GM12878 (cell line): ENCODE results near the gene AFAP1. TPM values are rescaled to one million over a fixed set of nuclear protein-coding genes. Genes with fewer than 3 reads are reported as not detected.

Source experiments
- ATAC-seq: fragments of 200-7000 bp; cut with Tn5 transposase; 3 replicates; pipeline ENCODE4 v1.9.1; 2020; ENCODE audit warnings: mild to moderate bottlenecking, moderate library complexity
- BruUV-seq: library from RNA; stranded (reverse); fragments of 400-500 nt; replicated peaks from 2 replicates; lab custom pipeline; 2021; lab: Mats Ljungman, UMichigan
- CTCF ChIA-PET: fragments of 300-600 bp; sonication (Branson Sonifier 250); formaldehyde crosslinking; extraction: SDS; loops from one replicate; lab custom pipeline; 2021; ENCODE audit warnings: inconsistent platforms; lab: Yijun Ruan, JAX
- POLR2A ChIA-PET: fragments of 350-600 bp; formaldehyde crosslinking; extraction: SDS; loops from one replicate; lab custom pipeline; 2021; ENCODE audit warnings: inconsistent platforms; lab: Charles Lee
- RAD21 ChIA-PET: fragments of 300-600 bp; sonication (Branson Sonifier 250); formaldehyde crosslinking; loops from one replicate; lab custom pipeline; 2023; ENCODE audit warnings: antibody characterized with exemption; ENCODE audit not compliant: unreplicated experiment; lab: Charles Lee
- SMC1A ChIA-PET: fragments of 300-600 bp; sonication (Branson Sonifier 250); formaldehyde crosslinking; loops from one replicate; lab custom pipeline; 2023; ENCODE audit not compliant: unreplicated experiment, uncharacterized antibody; lab: Charles Lee
- DNase-seq: peaks from one replicate; pipeline ENCODE4 v3.0.0-alpha.2; 2011; ENCODE audit warnings: low read depth, low spot score
- FAIRE-seq: peaks from 3 replicates; lab custom pipeline; 2011; peaks lifted over from hg19 to GRCh38; lab: Jason Lieb, UNC
- H2AFZ ChIP-seq: 2 replicates; pipeline ENCODE4 v1.6.0; 2011; ENCODE audit warnings: low read depth, low read length, control low read depth; ENCODE audit not compliant: control insufficient read depth
- H3K27ac ChIP-seq: 2 replicates; pipeline ENCODE4 v1.5.1; 2011; ENCODE audit warnings: control low read depth; ENCODE audit not compliant: control insufficient read depth, insufficient read depth
- H3K27me3 ChIP-seq, 2 experiments: replicated peaks in 1 of 2; 2 replicates each; pipeline versions ENCODE4 v1.6.0 to v1.6.1; 2011; ENCODE audit warnings: low read length in 1 of 2; ENCODE audit not compliant: control insufficient read depth in 2 of 2, insufficient read depth in 2 of 2
- H3K36me3 ChIP-seq, 2 experiments: 2 replicates each; pipeline ENCODE4 v1.5.1; 2011; ENCODE audit warnings: low read length in 1 of 2; ENCODE audit not compliant: control insufficient read depth in 2 of 2, insufficient read depth in 2 of 2
- H3K4me1 ChIP-seq: 2 replicates; pipeline ENCODE4 v1.6.1; 2011; ENCODE audit warnings: mild to moderate bottlenecking, low read length, moderate library complexity, mixed read lengths; ENCODE audit not compliant: control insufficient read depth, insufficient read depth
- H3K4me2 ChIP-seq: 2 replicates; pipeline ENCODE4 v1.6.0; 2011; ENCODE audit warnings: control low read depth; ENCODE audit not compliant: control insufficient read depth, insufficient read depth
- H3K4me3 ChIP-seq: fragments of 200-600 bp; sonication (generic); 2 replicates; pipeline ENCODE4 v1.5.1; 2016
- H3K79me2 ChIP-seq: 2 replicates; pipeline ENCODE4 v1.6.0; 2011; ENCODE audit warnings: low read length; ENCODE audit not compliant: control insufficient read depth, insufficient read depth
- H3K9ac ChIP-seq: 2 replicates; pipeline ENCODE4 v1.8.0; 2011; ENCODE audit warnings: low read length, control low read depth, mixed read lengths; ENCODE audit not compliant: control insufficient read depth, insufficient read depth
- H3K9me3 ChIP-seq: replicated peaks from 3 replicates; pipeline ENCODE4 v1.5.1; 2011; ENCODE audit warnings: mild to moderate bottlenecking, low read length; ENCODE audit not compliant: control insufficient read depth, insufficient read depth
- H4K20me1 ChIP-seq: 2 replicates; pipeline ENCODE4 v1.6.0; 2011; ENCODE audit not compliant: control insufficient read depth, insufficient read depth
- NFYA ChIP-seq: IDR thresholded peaks from 2 replicates; pipeline ENCODE4 v1.6.1; 2011; ENCODE audit warnings: low read depth, mild to moderate bottlenecking, low read length, improper control_type of control experiment, borderline replicate concordance
- NRF1 ChIP-seq: conservative IDR thresholded peaks from 2 replicates; pipeline ENCODE4 v1.6.1; 2011; ENCODE audit warnings: mild to moderate bottlenecking, low read depth, low read length, improper control_type of control experiment
- RAD21 ChIP-seq: IDR thresholded peaks from 2 replicates; pipeline ENCODE4 v1.6.1; 2011; ENCODE audit warnings: mild to moderate bottlenecking, low read depth, low read length, moderate library complexity; ENCODE audit not compliant: insufficient read depth
- SPI1 ChIP-seq: IDR thresholded peaks from 2 replicates; pipeline ENCODE4 v1.6.1; 2011; ENCODE audit warnings: low read depth, mild to moderate bottlenecking, low read length, moderate library complexity, borderline replicate concordance; ENCODE audit not compliant: insufficient read depth
- WGBS: methylation state at CpG from one replicate; pipeline ENCODE4 v1.1.6; 2016; ENCODE audit warnings: low lambda C conversion rate; ENCODE audit not compliant: insufficient replicate concordance, insufficient coverage; ENCODE audit errors: missing lambda C conversion rate; 5-methylcytosine and 5-hydroxymethylcytosine counted together
- in situ Hi-C: fragments of 300-500 bp; cut with MboI; formaldehyde crosslinking; loops from 9 replicates; pipeline ENCODE4 v1.14.3; 2018; ENCODE audit warnings: mixed read lengths
- intact Hi-C: fragments of 100-400 bp; cut with micrococcal nuclease; formaldehyde crosslinking; loops from one replicate; pipeline ENCODE4 v1.14.2; 2022; ENCODE audit not compliant: unreplicated experiment
- polyA plus RNA-seq, 11 experiments: library from polyadenylated mRNA; depleted of rRNA in 4 of 11; unstranded in 6 of 11; stranded (reverse) in 5 of 11; fragments of >200 nt; fragmentation: Nextera tagmentation in 4 of 11; fragmentation: Illumina TruSeq in 1 of 11; extraction: Ambion mirVana in 4 of 11; extraction: Trizol in 1 of 11; gene quantifications; 1 replicate in 1 of 11; 2 replicates in 10 of 11; pipeline versions ENCODE4 v1.2.1 to v1.2.3, GENCODE V29; 2011 to 2016; ENCODE audit warnings: inconsistent platforms in 2 of 11, missing spikeins in 2 of 11, low read depth in 1 of 11
- total RNA-seq, 4 experiments: library from RNA; depleted of rRNA in 3 of 4; stranded (reverse); fragments of >200 nt in 3 of 4; fragmentation: Illumina TruSeq in 1 of 4; extraction: Trizol in 1 of 4; gene quantifications; 2 replicates each; pipeline versions ENCODE4 v1.2.1 to v1.2.3, GENCODE V29; 2013 to 2021
- TF ChIP-seq, protein P1 (sequence below): fragments of 450-650 bp; formaldehyde crosslinking; IDR thresholded peaks from 2 replicates; pipeline ENCODE4 v1.5.0; 2022; ENCODE audit warnings: mild to moderate bottlenecking, missing genetic modification characterization

Gene AFAP1
- total and polyA plus RNA-seq, 10 of the 15 experiments (the other 5 are each of a cell fraction or from before 2014, with no cell fraction given) = 0.02 to 0.23 (median 0.09) TPM; not detected in 1

GRCh38 chr4:7854697-7855370, 84.8 kb downstream of the AFAP1 start:
- H3K27me3 ChIP-seq = no peaks in the 10 kb centered on the region; a peak in 2 of 4 replicates

More at GRCh38 chr4:7854697-7855370, 84.8 kb downstream of the AFAP1 start:
- ATAC-seq = no peak
- CTCF ChIA-PET = no interaction called here
- WGBS = 28% methylated on average over 9 of the region's 9 CpGs
- FAIRE-seq = no peak
- Histone ChIP-seq H4K20me1 (no peaks in the 10 kb centered on the region), H3K9ac (no peak overlapping the region), H3K4me1 (no peaks in the 10 kb centered on the region), H3K27ac (no peak overlapping the region), H3K36me3 (no peaks in the 10 kb centered on the region), H3K9me3 (no peaks in the 10 kb centered on the region), H3K79me2 (no peaks in the 10 kb centered on the region), H3K4me3 (no peak overlapping the region), H2AFZ (no peak overlapping the region), H3K4me2 (no peak overlapping the region)
- intact Hi-C loops (no loop called here), in situ Hi-C loops (no loop called here)
- RAD21 ChIA-PET = no interaction called here
- SMC1A ChIA-PET = no interaction called here
- no peak for TF ChIP-seq NRF1
- TF ChIP-seq, protein P1, sequence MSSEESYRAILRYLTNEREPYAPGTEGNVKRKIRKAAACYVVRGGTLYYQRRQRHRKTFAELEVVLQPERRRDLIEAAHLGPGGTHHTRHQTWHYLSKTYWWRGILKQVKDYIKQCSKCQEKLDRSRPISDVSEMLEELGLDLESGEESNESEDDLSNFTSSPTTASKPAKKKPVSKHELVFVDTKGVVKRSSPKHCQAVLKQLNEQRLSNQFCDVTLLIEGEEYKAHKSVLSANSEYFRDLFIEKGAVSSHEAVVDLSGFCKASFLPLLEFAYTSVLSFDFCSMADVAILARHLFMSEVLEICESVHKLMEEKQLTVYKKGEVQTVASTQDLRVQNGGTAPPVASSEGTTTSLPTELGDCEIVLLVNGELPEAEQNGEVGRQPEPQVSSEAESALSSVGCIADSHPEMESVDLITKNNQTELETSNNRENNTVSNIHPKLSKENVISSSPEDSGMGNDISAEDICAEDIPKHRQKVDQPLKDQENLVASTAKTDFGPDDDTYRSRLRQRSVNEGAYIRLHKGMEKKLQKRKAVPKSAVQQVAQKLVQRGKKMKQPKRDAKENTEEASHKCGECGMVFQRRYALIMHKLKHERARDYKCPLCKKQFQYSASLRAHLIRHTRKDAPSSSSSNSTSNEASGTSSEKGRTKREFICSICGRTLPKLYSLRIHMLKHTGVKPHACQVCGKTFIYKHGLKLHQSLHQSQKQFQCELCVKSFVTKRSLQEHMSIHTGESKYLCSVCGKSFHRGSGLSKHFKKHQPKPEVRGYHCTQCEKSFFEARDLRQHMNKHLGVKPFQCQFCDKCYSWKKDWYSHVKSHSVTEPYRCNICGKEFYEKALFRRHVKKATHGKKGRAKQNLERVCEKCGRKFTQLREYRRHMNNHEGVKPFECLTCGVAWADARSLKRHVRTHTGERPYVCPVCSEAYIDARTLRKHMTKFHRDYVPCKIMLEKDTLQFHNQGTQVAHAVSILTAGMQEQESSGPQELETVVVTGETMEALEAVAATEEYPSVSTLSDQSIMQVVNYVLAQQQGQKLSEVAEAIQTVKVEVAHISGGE (CRISPR knock-in tag) = no peak
- no peak for TF ChIP-seq RAD21
- TF ChIP-seq SPI1 = peak; percentile 24; the same call in 1 of the 2 replicates
- no peak for TF ChIP-seq NFYA
- POLR2A ChIA-PET = no interaction called here
- no TSS peak for BruUV-seq
- DNase-seq = peak; percentile 23
